GM21515 (cell line): Measurements from ENCODE around the gene SLC16A8.

Experiments
- ATAC-seq: cut with Tn5 transposase; IDR thresholded peaks from one replicate; pipeline ENCODE4 v1.9.1; 2021; ENCODE audit not compliant: unreplicated experiment

SLC16A8 gene

GRCh38 chr22:38112381-38112780 lies 28.4 kb upstream of the SLC16A8 start:
- no peak for ATAC-seq

- no peak for ATAC-seq
Observed at GRCh38 chr22:38111925-38112355, 28.0 kb upstream of the SLC16A8 start.

GRCh38 chr22:38110863-38111852 lies 27.2 kb upstream of the SLC16A8 start:
- ATAC-seq: no peak

- ATAC-seq: no peak
Observed at GRCh38 chr22:38110008-38110862, 26.3 kb upstream of the SLC16A8 start, which contains the start of gene BAIAP2L2. BAIAP2L2 (minus strand) TSS chr22:38110684; CDS start chr22:38110525, 159 bp downstream.

GRCh38 chr22:38109371-38110001 lies 25.5 kb upstream of the SLC16A8 start:
- no peak for ATAC-seq

GRCh38 chr22:38108561-38109319 lies 24.8 kb upstream of the SLC16A8 start:
- no peak for ATAC-seq

GRCh38 chr22:38107692-38108515 lies 23.9 kb upstream of the SLC16A8 start:
- no peak for ATAC-seq

- ATAC-seq: no peak
Observed at GRCh38 chr22:38106814-38107578, 23.0 kb upstream of the SLC16A8 start.

- no peak for ATAC-seq
Observed at GRCh38 chr22:38104084-38104483, 20.1 kb upstream of the SLC16A8 start.

GRCh38 chr22:38103641-38104040 lies 19.7 kb upstream of the SLC16A8 start:
- ATAC-seq: no peak

GRCh38 chr22:38098410-38099249 lies 14.6 kb upstream of the SLC16A8 start:
- ATAC-seq: no peak

- ATAC-seq: no peak
Observed at GRCh38 chr22:38097557-38098409, 13.8 kb upstream of the SLC16A8 start.

- ATAC-seq: no peak
Observed at GRCh38 chr22:38097058-38097457, 13.1 kb upstream of the SLC16A8 start.

- no peak for ATAC-seq
Observed at GRCh38 chr22:38089474-38089851, 5.5 kb upstream of the SLC16A8 start.

GRCh38 chr22:38088629-38089473 lies 4.9 kb upstream of the SLC16A8 start:
- no peak for ATAC-seq

- ATAC-seq: no peak
Observed at GRCh38 chr22:38087855-38088254, 3.9 kb upstream of the SLC16A8 start.
